K562 (cell line): ENCODE data around the gene CD22. TPM values are rescaled to one million over a fixed set of nuclear protein-coding genes. Genes with fewer than 3 reads are reported as not detected.

Experiments
- ATAC-seq: fragments of 200-7000 bp; cut with Tn5 transposase; 3 replicates; pipeline ENCODE4 v1.9.1; 2020; ENCODE audit warnings: moderate library complexity
- BruUV-seq: library from RNA; stranded (reverse); fragments of 400-500 nt; replicated peaks from 2 replicates; lab custom pipeline; 2021; lab: Mats Ljungman, UMichigan
- CTCF ChIA-PET: fragments of 300-600 bp; formaldehyde crosslinking; extraction: SDS; loops from one replicate; lab custom pipeline; 2021; ENCODE audit warnings: low intra/inter-chr PET ratio; lab: Yijun Ruan, JAX
- POLR2A ChIA-PET: fragments of 300-600, 350-650 bp; sonication (Branson Sonifier 250); formaldehyde crosslinking; extraction: SDS; loops from one replicate; lab custom pipeline; 2021; ENCODE audit warnings: antibody characterized with exemption, inconsistent platforms; lab: Yijun Ruan, JAX
- DNase-seq, 4 experiments: peaks; one replicate each; pipeline versions ENCODE4 v3.0.0 to v3.0.0-alpha.2; 2011 to 2018; ENCODE audit warnings: low spot score in 3 of 4, mixed read lengths in 3 of 4; ENCODE audit errors: extremely low read depth in 1 of 4
- FAIRE-seq: peaks from 2 replicates; lab custom pipeline; 2011; peaks lifted over from hg19 to GRCh38; lab: Jason Lieb, UNC
- H2AFZ ChIP-seq: 2 replicates; pipeline ENCODE4 v1.6.0; 2011; ENCODE audit warnings: low read depth, low read length, control low read depth, inconsistent platforms
- H3K27ac ChIP-seq: fragments of 200-600 bp; 3 replicates; pipeline ENCODE4 v1.8.0; 2011; ENCODE audit warnings: low read depth, mild to moderate bottlenecking, control low read depth, inconsistent platforms, low read length, moderate library complexity, mixed read lengths; ENCODE audit errors: extremely low read depth
- H3K27me3 ChIP-seq, 2 experiments: fragments of 300-600 bp in 1 of 2; 2 replicates in 1 of 2; 3 replicates in 1 of 2; pipeline versions ENCODE4 v1.6.0 to v1.8.0; 2011; ENCODE audit warnings: inconsistent platforms in 2 of 2, low read length in 2 of 2, mild to moderate bottlenecking in 1 of 2, mixed read lengths in 1 of 2, moderate library complexity in 1 of 2; ENCODE audit not compliant: control insufficient read depth in 2 of 2, insufficient read depth in 2 of 2
- H3K36me3 ChIP-seq: fragments of 300-600 bp; 3 replicates; pipeline ENCODE4 v1.8.0; 2011; ENCODE audit warnings: mild to moderate bottlenecking, low read length, inconsistent platforms; ENCODE audit not compliant: control insufficient read depth, insufficient read depth
- H3K4me1 ChIP-seq, 2 experiments: fragments of 200-600 bp in 1 of 2; replicated peaks in 1 of 2; 2 replicates in 1 of 2; 3 replicates in 1 of 2; pipeline versions ENCODE4 v1.5.1 to v1.8.0; 2011; ENCODE audit warnings: inconsistent platforms in 2 of 2, low read length in 2 of 2, mild to moderate bottlenecking in 1 of 2, mixed read lengths in 1 of 2, moderate library complexity in 1 of 2; ENCODE audit not compliant: control insufficient read depth in 2 of 2, insufficient read depth in 2 of 2
- H3K4me2 ChIP-seq: 2 replicates; pipeline ENCODE4 v1.6.1; 2011; ENCODE audit warnings: low read length, control low read depth, inconsistent platforms, mixed read lengths; ENCODE audit not compliant: insufficient read depth
- H3K4me3 ChIP-seq: fragments of 200-600 bp; sonication (generic), shearing (Covaris generic); 2 replicates; pipeline ENCODE4 v1.5.1; 2016; ENCODE audit warnings: control low read depth, inconsistent platforms
- H3K79me2 ChIP-seq: fragments of 200-600 bp; 3 replicates; pipeline ENCODE4 v1.8.0; 2011; ENCODE audit warnings: low read length, inconsistent platforms; ENCODE audit not compliant: control insufficient read depth, insufficient read depth
- H3K9ac ChIP-seq, 2 experiments: 2 replicates each; pipeline versions ENCODE4 v1.6.0 to v1.6.1; 2011; ENCODE audit warnings: low read depth in 2 of 2, low read length in 2 of 2, control low read depth in 1 of 2, inconsistent platforms in 1 of 2, mild to moderate bottlenecking in 1 of 2, mixed read lengths in 1 of 2; ENCODE audit not compliant: insufficient read depth in 1 of 2
- H3K9me1 ChIP-seq: one replicate; pipeline ENCODE4 v1.6.0; 2011; ENCODE audit warnings: inconsistent platforms, mild to moderate bottlenecking, low read length, moderate library complexity; ENCODE audit not compliant: control insufficient read depth, insufficient read depth
- H3K9me3 ChIP-seq: replicated peaks from 2 replicates; pipeline ENCODE4 v1.5.1; 2011; ENCODE audit warnings: low read depth, low read length, inconsistent platforms; ENCODE audit not compliant: control insufficient read depth, insufficient read depth
- H4K20me1 ChIP-seq: replicated peaks from 2 replicates; pipeline ENCODE4 v1.6.1; 2011; ENCODE audit warnings: low read length, inconsistent platforms, mixed read lengths; ENCODE audit not compliant: control insufficient read depth, insufficient read depth
- C11orf30 ChIP-seq: fragments of 450-650 bp; IDR thresholded peaks from 2 replicates; pipeline ENCODE4 v1.6.1; 2016; ENCODE audit warnings: low read depth, mild to moderate bottlenecking
- ZBTB9 ChIP-seq: fragments of 450-650 bp; formaldehyde crosslinking; IDR thresholded peaks from 2 replicates; pipeline ENCODE4 v1.4.0; 2020; ENCODE audit warnings: mild to moderate bottlenecking, moderate library complexity
- ZNF316 ChIP-seq: fragments of 450-650 bp; IDR thresholded peaks from 2 replicates; pipeline ENCODE4 v1.6.1; 2016
- WGBS: fragments of 100-300 bp; shearing (Covaris generic); methylation state at CpG from one replicate; pipeline ENCODE4 v1.1.6; 2016; ENCODE audit warnings: low coverage, mixed read lengths; ENCODE audit not compliant: insufficient coverage; ENCODE audit errors: missing lambda C conversion rate; 5-methylcytosine and 5-hydroxymethylcytosine counted together
- in situ Hi-C: fragments of 300-500 bp; cut with MboI; formaldehyde crosslinking; loops from 4 replicates; pipeline ENCODE4 v1.15.0; 2018; ENCODE audit warnings: inconsistent platforms, mixed read lengths
- intact Hi-C: fragments of 100-400 bp; cut with micrococcal nuclease; formaldehyde crosslinking; loops from 2 replicates; pipeline ENCODE4 v1.14.2; 2022
- polyA plus RNA-seq, 8 experiments: library from polyadenylated mRNA; depleted of rRNA in 4 of 8; stranded (reverse) in 5 of 8; unstranded in 3 of 8; fragments of >200 nt; fragmentation: Nextera tagmentation in 2 of 8; fragmentation: Illumina TruSeq in 1 of 8; extraction: Ambion mirVana in 2 of 8; extraction: Trizol in 1 of 8; gene quantifications; 2 replicates each; pipeline versions ENCODE4 v1.2.1 to v1.2.3, GENCODE V29; 2011 to 2014; ENCODE audit warnings: inconsistent platforms in 1 of 8, missing spikeins in 1 of 8
- total RNA-seq, 7 experiments: library from RNA; depleted of rRNA in 6 of 7; stranded (reverse); fragments of >200 nt in 6 of 7; fragmentation: Illumina TruSeq in 2 of 7; extraction: Trizol in 2 of 7; gene quantifications; 2 replicates each; pipeline versions ENCODE4 v1.2.1 to v1.2.3, GENCODE V29; 2011 to 2021; ENCODE audit warnings: low replicate concordance in 1 of 7

Gene CD22
- total and polyA plus RNA-seq, 9 of the 15 experiments (the other 6 are each of a cell fraction or from before 2014, with no cell fraction given) = 0.29 to 5.0 (median 3.5) TPM

- CTCF ChIA-PET = no interaction called here
- intact Hi-C loops = no loop called here
These were observed 38.4 kb upstream of the CD22 start for GRCh38 chr19:35290381-35291127.

More at GRCh38 chr19:35290381-35291127, 38.4 kb upstream of the CD22 start:
- no peaks in the 10 kb centered on the region for H3K36me3 ChIP-seq
- ATAC-seq (no peak), FAIRE-seq (no peak), DNase-seq (no peak)
- TF ChIP-seq C11orf30 (peak; percentile 57), ZNF316 (peak; percentile 56; the same call in 1 of the 2 replicates), ZBTB9 (no peak)
- no peak overlapping the region for H2AFZ ChIP-seq
- H3K4me3 ChIP-seq = no peak overlapping the region
- peaks cover 8 to 35% of the 10 kb centered on the region in 2 experiments; a peak in 4 of 5 replicates for H3K4me1 ChIP-seq
- H4K20me1 ChIP-seq = no peaks in the 10 kb centered on the region
- in situ Hi-C loops = no loop called here
- no peaks in the 10 kb centered on the region for H3K9me3 ChIP-seq
- 22% methylated on average over 14 of the region's 20 CpGs for WGBS
- H3K9ac ChIP-seq = peak overlapping the region in 1 of 2 experiments; percentile 13; a peak in 1 of 4 replicates
- no peaks in the 10 kb centered on the region for H3K79me2 ChIP-seq
- BruUV-seq = no TSS peak
- POLR2A ChIA-PET = interaction anchor here (0.7 to 1.6 kb wide), 5 partner anchors 10 to 207 kb away, joined by 3 to 7 read pairs (median 3); no protein-coding TSS in a partner anchor
- peaks cover 2 to 12% of the 10 kb centered on the region in 2 experiments; a peak in 2 of 5 replicates for H3K27me3 ChIP-seq
- H3K27ac ChIP-seq = no peak overlapping the region
- no peak overlapping the region for H3K4me2 ChIP-seq
- H3K9me1 ChIP-seq = no peaks in the 10 kb centered on the region
